ENCODE data around the gene RP9.
"Not testable (repeated sequence)": the region's sequence is repeated elsewhere in the genome, so short reads cannot be mapped to it uniquely, and the experiment has no call there.

RP9 gene

DNA sequence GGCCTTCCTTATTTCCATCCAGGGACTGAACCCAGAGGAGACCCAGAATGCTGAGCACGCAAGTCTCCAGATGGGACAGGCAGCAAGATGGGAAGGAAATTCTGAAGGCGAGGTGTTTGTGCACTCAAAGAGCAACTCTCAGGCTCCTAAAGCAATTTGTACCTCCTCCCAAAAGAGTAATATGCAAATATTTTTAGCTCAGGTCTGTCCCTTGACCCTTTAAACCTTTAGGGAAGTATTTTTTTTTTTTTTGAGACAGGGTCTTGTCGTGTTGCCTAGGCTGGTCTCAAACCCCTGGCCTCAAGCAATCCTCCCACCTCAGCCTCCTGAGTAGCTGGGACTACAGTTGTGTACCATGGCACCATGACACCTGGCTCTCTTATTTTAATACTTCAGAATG, 8.4 kb downstream of the RP9 start:
- DNase-seq (ENCODE audit: low read depth), result no peak

- DNase-seq (ENCODE audit: low read depth), result no peak
These were observed 9.9 kb downstream of the RP9 start for GRCh38 chr7:33099154-33099940.

GRCh38 chr7:33094745-33095275, 14.4 kb downstream of the RP9 start:
- DNase-seq (ENCODE audit: low read depth), result not testable (repeated sequence)

GRCh38 chr7:33093266-33093665, 15.9 kb downstream of the RP9 start:
- no peak for DNase-seq (ENCODE audit: low read depth)

DNA sequence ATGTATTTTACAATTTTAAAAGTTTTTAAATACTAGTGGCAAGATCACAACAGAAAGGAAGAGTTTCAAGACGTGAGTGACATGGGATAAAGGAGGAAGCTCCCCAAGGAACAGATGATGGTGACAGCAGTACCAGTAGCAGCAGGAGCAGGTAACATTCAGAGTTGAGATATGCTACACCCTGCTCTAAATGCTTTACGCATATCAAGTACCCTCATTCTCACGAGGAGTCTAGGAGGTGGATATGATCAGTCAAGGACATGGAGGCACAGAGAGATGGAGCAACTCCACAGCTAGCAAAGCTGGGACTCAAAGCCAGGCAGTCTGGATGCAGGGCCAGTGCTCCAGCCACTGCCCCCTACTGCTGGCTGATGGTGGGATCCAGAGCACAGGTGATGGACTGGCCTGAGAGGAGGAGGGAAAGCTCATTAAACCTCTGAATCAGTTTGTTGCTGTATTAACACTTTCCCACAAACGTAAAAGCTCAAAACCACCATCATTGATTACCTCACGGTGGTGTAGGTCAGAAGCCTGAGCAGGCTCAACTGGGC, 17.5 kb downstream of the RP9 start:
- DNase-seq (ENCODE audit: low read depth), result no peak

DNA sequence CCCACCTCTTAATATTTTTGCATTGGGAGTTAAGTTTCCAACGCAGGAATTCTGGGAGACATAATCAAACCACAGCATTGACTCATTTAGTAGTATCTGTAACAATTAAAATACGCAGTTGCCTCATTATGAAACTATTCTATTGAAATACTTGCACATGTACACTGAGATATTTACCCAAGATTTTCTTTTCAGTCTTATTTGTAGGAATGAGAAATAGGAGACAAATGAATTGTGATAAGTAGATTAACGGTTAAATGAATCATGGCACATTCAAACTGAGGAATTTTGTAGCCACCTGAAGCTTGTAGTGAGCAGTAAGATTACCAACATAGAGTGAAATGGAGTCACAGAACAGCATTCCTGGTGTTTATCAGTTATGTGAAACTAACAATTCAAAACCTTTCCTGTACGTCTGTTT, 18.1 kb downstream of the RP9 start:
- no peak for DNase-seq (ENCODE audit: low read depth)

- DNase-seq (ENCODE audit: low read depth), result no peak
These were observed 20.1 kb downstream of the RP9 start for GRCh38 chr7:33089142-33089541.

DNA sequence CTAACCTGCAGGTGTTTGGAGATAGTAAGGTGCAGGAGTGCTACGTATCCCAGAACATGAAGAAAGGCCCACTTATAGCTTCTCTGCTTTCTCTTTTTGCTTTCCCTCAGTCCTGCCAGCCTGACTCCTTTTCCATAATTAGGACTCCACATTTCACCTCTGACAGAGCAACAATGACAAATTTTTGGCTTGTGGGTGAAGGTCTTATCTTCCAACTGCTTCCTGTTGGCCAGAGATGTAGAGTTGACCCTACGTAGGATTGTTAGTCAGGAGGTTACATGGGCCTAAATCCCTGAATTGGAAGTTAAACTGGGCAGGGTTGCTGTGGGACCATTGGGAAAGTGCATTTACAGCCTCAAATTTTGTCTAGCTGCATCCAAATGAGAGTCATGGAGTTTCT, 21.3 kb downstream of the RP9 start:
- no peak for DNase-seq (ENCODE audit: low read depth)

DNA sequence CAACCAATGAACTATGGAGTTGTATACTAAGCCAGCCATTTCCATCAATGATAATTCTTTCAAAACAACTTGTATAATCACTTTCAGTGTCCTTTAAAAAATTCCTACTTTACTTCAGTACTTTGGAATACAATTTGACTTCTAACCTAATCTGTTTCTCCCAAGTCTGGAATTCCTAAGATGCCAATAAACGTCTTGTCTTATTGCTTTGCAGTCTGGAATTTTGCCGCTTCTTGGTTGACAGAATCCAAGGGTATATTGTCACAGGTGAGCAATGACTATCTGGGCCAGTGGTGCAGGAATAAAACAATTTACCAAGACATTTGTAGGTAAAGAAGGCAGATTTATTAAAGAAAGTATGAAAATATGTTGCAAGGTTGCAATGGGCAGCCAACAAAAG, 21.8 kb downstream of the RP9 start:
- no peak for DNase-seq (ENCODE audit: low read depth)

DNA sequence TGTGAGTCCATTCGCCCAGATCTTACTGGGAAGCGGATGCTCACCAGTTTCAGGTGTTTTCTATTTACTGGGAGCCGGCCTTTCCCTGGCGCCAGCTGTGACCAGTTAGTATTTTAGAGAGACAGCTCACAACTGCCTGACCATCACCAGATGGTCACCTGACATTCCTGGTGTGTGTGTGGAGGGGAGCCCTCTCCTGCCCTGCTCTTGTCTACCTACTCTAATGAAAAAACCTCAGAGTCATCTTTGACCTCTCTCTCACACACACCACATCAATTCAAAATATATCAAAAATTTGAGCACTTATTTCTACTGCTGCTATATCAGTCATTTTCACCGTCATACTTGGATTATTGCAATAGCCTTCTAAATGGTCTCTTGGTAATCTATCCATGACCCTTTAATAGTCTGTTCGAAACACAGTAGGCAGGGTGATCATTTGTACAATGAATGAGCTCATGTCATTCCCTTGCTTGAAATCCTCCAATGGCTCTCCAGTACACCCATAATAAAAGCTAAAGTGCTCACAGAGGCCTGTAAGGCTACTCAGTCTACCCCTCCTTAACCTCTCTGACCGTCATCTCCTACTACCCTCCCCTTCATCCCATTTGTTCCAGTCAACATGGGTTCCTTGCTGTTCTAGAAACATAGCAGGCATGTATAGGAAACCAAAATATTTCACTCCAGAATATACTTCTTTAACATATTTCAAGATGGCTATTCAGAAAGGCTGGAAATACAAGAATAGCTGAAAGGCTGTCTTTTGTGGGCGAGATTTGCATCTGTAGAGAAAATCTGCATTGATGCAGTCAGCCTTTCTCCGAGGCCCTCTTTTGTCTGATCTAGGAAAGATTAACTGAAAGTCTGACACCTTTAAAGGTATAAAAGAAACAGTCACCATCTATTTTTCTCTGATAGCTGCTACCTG, 29.2 kb downstream of the RP9 start:
- DNase-seq (ENCODE audit: low read depth), result no peak

GRCh38 chr7:33079096-33079495, 30.1 kb downstream of the RP9 start:
- DNase-seq (ENCODE audit: low read depth), result no peak

DNA sequence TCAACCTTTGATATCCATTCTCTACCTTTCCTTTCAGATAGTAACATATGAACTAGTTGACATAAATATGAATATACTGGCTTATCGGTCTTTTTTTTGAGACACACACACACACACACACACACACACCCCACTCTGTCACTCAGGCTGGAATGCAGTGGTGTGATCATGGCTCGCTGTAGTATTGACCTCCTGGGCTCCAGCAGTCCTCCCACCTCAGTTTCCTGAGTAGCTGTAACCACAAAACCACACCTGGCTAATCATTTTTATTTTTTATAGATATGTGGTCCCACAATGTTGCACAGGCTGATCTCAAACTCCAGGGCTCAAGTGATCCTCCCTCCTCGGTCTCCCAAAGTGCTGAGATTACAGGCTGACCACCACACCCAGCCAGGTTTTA, 32.5 kb downstream of the RP9 start:
- DNase-seq (ENCODE audit: low read depth), result no peak

- no peak for DNase-seq (ENCODE audit: low read depth)
These were observed 33.2 kb downstream of the RP9 start for GRCh38 chr7:33075818-33076518.

- no peak for DNase-seq (ENCODE audit: low read depth)
These were observed 36.0 kb downstream of the RP9 start for GRCh38 chr7:33073243-33073642.

DNA sequence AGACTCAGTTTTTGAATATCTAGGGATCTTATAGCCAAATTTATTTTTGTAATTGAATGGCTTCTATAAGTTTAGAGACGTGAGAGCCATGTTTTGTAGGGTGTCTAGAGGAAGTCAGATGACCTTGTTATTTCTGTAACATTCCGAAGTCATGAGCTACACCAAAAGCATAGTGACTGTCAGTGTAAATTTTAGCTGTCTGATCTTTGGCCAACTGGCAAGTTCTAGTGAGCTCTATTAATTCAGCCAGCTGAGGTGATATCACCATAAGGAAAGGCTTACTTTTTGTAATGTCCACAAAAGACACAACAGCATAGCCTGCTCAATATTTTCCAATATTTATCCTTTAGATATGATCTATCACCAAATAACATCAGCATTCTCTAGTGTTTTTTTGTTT, 36.7 kb downstream of the RP9 start:
- DNase-seq (ENCODE audit: low read depth), result no peak

DNA sequence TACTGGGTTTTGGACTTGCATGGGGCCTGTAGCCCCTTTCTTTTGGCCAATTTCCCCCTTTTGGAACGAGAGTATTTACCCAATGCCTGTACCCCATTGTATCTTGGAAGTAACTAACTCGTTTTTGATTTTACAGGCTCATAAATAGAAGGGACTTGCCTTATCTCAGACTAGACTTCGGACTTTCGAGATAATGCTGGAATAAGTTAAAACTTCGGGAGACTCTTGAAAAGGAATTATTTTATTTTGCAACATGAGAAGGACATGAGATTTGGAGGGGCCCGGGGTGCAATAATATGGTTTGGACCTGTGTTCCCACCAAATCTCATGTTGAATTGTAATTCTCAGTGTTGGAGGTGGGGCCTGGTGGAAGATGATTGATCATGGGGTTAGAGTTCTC, 38.4 kb downstream of the RP9 start:
- no peak for DNase-seq (ENCODE audit: low read depth)

DNA sequence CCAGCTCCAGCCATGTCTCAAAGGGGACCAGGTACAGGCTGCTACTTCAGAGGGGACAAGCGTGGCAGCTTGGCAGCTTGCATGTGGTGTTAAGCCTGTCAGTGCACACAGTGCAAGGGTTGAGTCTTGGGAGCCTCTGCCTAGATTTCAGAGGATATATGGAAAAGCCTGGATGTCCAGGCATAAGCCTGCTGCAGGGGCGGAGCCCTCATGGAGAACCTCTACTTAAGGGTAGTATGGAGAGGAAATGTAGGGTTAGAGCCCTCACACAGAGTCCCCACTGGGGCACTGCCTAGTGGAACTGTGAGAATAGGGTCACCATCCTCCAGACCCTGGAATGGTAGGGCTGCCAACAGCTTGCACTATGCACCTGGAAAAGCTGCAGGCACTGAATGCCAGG, 38.9 kb downstream of the RP9 start:
- no peak for DNase-seq (ENCODE audit: low read depth)

DNA sequence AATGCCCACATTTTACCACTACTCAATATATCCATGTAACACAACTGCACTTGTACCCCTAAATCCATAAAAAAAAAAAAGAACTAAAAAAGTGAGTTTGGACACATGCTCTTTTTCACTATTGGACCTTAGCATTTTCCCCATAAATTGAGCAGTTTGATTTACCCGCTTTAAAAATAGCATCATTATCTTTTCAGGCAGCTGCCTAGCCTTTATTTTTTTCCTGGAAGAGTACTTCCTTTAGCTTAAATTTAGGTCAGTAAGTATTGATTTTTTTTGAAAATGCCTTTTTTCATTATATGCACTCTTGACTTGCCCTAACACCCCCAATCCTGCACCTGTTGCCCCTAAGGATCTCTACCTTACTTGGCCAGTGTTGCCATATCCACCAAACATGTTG, 41.3 kb downstream of the RP9 start:
- DNase-seq (ENCODE audit: low read depth), result no peak

DNA sequence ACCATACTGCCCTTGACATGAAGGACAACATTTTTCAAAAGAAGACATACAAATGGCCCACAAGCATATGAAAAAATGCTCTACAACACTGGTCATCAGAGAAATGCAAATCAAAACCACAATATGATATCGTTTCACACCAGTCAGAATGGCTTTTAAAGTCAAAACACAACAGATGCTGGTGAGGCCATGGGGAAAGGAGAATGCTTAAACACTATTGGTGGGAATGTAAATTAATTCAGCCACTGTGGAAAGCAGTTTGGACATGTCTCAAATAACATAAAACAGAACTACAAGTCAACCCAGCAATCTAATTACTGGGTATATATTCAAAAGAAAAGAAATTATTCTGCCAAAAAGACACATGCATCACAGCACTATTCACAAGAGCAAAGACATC, 42.4 kb downstream of the RP9 start:
- DNase-seq (ENCODE audit: low read depth), result no peak

DNA sequence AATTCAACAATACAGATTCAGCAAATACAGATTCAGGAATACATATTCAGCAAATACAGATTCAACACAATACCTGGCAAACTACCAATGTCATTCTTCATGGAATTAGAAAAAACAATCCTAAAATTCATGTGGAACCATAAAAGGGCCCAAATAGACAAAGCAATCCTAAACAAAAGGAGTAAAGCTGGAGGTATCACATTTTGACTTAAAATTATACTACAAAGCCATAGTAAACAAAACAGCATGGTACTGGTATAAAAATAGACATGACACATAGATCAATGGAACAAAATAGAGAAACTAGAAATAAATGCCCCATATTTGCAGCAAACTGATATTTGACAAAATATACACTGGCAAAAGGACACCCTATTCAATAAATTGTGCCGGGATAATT, 43.2 kb downstream of the RP9 start:
- no peak for DNase-seq (ENCODE audit: low read depth)

- DNase-seq (ENCODE audit: low read depth), result peak; percentile 82
These were observed 46.3 kb downstream of the RP9 start for GRCh38 chr7:33062782-33063443.
